ENCODE measurements around the gene NREP. TPM values are rescaled to one million over a fixed set of nuclear protein-coding genes. Genes with fewer than 3 reads are reported as not detected.

Gene NREP
- total and polyA plus RNA-seq, 10 of the 15 experiments (the other 5 are each of a cell fraction or from before 2014, with no cell fraction given): 20.6 to 117 (median 32.2) TPM

- in situ Hi-C loops (cut with MboI) (no loop called here), intact Hi-C loops (cut with micrococcal nuclease; ENCODE audit: unreplicated experiment) (no loop called here)
- no peak for FAIRE-seq
- DNase-seq (ENCODE audit: low read depth, low spot score): no peak
- Histone ChIP-seq H3K9ac (ENCODE audit: control insufficient read depth, insufficient read depth, low read length) (no peak overlapping the region), H3K36me3 (ENCODE audit: control insufficient read depth in 2 of 2, insufficient read depth in 2 of 2, low read length in 1 of 2) (peaks cover 3 to 5% of the 10 kb centered on the region in 2 experiments; a peak in 3 of 4 replicates), H4K20me1 (ENCODE audit: control insufficient read depth, insufficient read depth) (no peaks in the 10 kb centered on the region), H3K27ac (ENCODE audit: control insufficient read depth, insufficient read depth) (no peak overlapping the region), H3K9me3 (replicated peaks; ENCODE audit: control insufficient read depth, insufficient read depth, low read length) (no peaks in the 10 kb centered on the region), H3K79me2 (ENCODE audit: control insufficient read depth, insufficient read depth, low read length) (no peaks in the 10 kb centered on the region), H3K4me1 (ENCODE audit: control insufficient read depth, insufficient read depth, low read length) (no peaks in the 10 kb centered on the region), H3K27me3 (replicated peaks in 1 of 2; ENCODE audit: control insufficient read depth in 2 of 2, insufficient read depth in 2 of 2, low read length in 1 of 2) (no peaks in the 10 kb centered on the region), H3K4me3 (no peak overlapping the region), H2AFZ (ENCODE audit: control insufficient read depth, low read depth, low read length) (no peak overlapping the region), H3K4me2 (ENCODE audit: control insufficient read depth, insufficient read depth) (no peak overlapping the region)
- CTCF ChIA-PET: interaction anchor here (0.8 to 1.7 kb wide), 4 partner anchors 19 to 204 kb away, joined by 3 to 5 read pairs (median 3); no protein-coding TSS in a partner anchor
- peak; percentile 38 for ATAC-seq
- RAD21 ChIA-PET (ENCODE audit: unreplicated experiment): interaction anchor here (0.9 kb wide), 1 partner anchor 19 kb away, joined by 3 read pairs; no protein-coding TSS in a partner anchor
- SMC1A ChIA-PET (ENCODE audit: uncharacterized antibody, unreplicated experiment): interaction anchor here (0.5 to 2.2 kb wide), 6 partner anchors 15 to 410 kb away, joined by 3 to 8 read pairs (median 4); no protein-coding TSS in a partner anchor
- POLR2A ChIA-PET: interaction anchor here (0.6 kb wide), 2 partner anchors 523 to 1202 kb away, joined by 3 read pairs; no protein-coding TSS in a partner anchor
- WGBS (ENCODE audit: insufficient coverage, insufficient replicate concordance, low lambda C conversion rate, missing lambda C conversion rate): 88% methylated on average over 8 of the region's 8 CpGs
- TF ChIP-seq PML (IDR thresholded peaks at IDR 0.05; ENCODE audit: low read length): no peak
- TF ChIP-seq, protein P1, sequence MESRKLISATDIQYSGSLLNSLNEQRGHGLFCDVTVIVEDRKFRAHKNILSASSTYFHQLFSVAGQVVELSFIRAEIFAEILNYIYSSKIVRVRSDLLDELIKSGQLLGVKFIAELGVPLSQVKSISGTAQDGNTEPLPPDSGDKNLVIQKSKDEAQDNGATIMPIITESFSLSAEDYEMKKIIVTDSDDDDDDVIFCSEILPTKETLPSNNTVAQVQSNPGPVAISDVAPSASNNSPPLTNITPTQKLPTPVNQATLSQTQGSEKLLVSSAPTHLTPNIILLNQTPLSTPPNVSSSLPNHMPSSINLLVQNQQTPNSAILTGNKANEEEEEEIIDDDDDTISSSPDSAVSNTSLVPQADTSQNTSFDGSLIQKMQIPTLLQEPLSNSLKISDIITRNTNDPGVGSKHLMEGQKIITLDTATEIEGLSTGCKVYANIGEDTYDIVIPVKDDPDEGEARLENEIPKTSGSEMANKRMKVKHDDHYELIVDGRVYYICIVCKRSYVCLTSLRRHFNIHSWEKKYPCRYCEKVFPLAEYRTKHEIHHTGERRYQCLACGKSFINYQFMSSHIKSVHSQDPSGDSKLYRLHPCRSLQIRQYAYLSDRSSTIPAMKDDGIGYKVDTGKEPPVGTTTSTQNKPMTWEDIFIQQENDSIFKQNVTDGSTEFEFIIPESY (IDR thresholded peaks at IDR 0.05): no peak
- TF ChIP-seq RAD51 (IDR thresholded peaks at IDR 0.05): no peak
- no peak for TF ChIP-seq TCF7 (IDR thresholded peaks at IDR 0.05; ENCODE audit: borderline replicate concordance)
- BruUV-seq (replicated peaks): no TSS peak
Observed at GRCh38 chr5:111735583-111736270, 21.3 kb downstream of the NREP start.

DNA sequence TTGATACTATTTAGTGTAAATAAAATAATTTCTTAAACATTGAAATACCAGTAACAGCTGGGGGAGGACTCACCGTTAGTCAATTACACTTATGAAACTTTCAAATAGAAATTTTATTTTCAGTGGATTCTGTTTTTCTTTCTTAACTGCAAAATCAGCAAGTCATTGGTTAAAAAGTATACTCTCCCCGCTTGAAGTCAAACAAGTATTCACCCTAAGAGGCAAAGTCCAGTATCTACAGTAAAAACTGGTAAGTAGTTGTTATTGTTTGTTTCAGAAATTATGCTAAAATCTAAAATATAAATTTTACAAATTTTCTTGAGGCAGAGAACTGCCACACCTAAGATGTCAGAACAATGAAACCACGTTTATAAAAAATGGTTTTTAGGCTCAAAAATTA, 22.4 kb downstream of the NREP start:
- peaks cover 3 to 5% of the 10 kb centered on the region in 2 experiments; a peak in 3 of 4 replicates for H3K36me3 ChIP-seq (ENCODE audit: control insufficient read depth in 2 of 2, insufficient read depth in 2 of 2, low read length in 1 of 2)
- H2AFZ ChIP-seq (ENCODE audit: control insufficient read depth, low read depth, low read length): no peak overlapping the region
- SMC1A ChIA-PET (ENCODE audit: uncharacterized antibody, unreplicated experiment): interaction anchor here (0.9 to 2.2 kb wide), 3 partner anchors 16 to 20 kb away, joined by 5 to 8 read pairs (median 7); no protein-coding TSS in a partner anchor
- no peaks in the 10 kb centered on the region for H3K27me3 ChIP-seq (replicated peaks in 1 of 2; ENCODE audit: control insufficient read depth in 2 of 2, insufficient read depth in 2 of 2, low read length in 1 of 2)
- RAD21 ChIA-PET (ENCODE audit: unreplicated experiment): no interaction called here
- H3K79me2 ChIP-seq (ENCODE audit: control insufficient read depth, insufficient read depth, low read length): no peaks in the 10 kb centered on the region
- DNase-seq (ENCODE audit: low read depth, low spot score): no peak
- no peak for ATAC-seq
- no peak overlapping the region for H3K4me2 ChIP-seq (ENCODE audit: control insufficient read depth, insufficient read depth)
- 90% methylated on average over 3 of the region's 3 CpGs for WGBS (ENCODE audit: insufficient coverage, insufficient replicate concordance, low lambda C conversion rate, missing lambda C conversion rate)
- BruUV-seq (replicated peaks): no TSS peak
- no peaks in the 10 kb centered on the region for H3K9me3 ChIP-seq (replicated peaks; ENCODE audit: control insufficient read depth, insufficient read depth, low read length)
- intact Hi-C loops (cut with micrococcal nuclease; ENCODE audit: unreplicated experiment): no loop called here
- POLR2A ChIA-PET: no interaction called here
- H3K4me1 ChIP-seq (ENCODE audit: control insufficient read depth, insufficient read depth, low read length): no peaks in the 10 kb centered on the region
- no peak overlapping the region for H3K27ac ChIP-seq (ENCODE audit: control insufficient read depth, insufficient read depth)
- no peak overlapping the region for H3K9ac ChIP-seq (ENCODE audit: control insufficient read depth, insufficient read depth, low read length)
- in situ Hi-C loops (cut with MboI): no loop called here
- CTCF ChIA-PET: no interaction called here
- no peak for FAIRE-seq
- no peaks in the 10 kb centered on the region for H4K20me1 ChIP-seq (ENCODE audit: control insufficient read depth, insufficient read depth)
- H3K4me3 ChIP-seq: no peak overlapping the region
- TF ChIP-seq BRCA1 (IDR thresholded peaks at IDR 0.05; ENCODE audit: low read depth, low read length) (no peak), NR2C2 (IDR thresholded peaks at IDR 0.05; ENCODE audit: borderline replicate concordance, control insufficient read depth, insufficient read length, low read depth) (no peak), SMARCA5 (IDR thresholded peaks at IDR 0.05) (no peak), IKZF2 (IDR thresholded peaks at IDR 0.05) (no peak), MEF2A (IDR thresholded peaks at IDR 0.05; ENCODE audit: insufficient read depth, low read depth, low read length) (no peak), IKZF1 (conservative IDR thresholded peaks at IDR 0.05) (no peak)
- TF ChIP-seq, protein P2, sequence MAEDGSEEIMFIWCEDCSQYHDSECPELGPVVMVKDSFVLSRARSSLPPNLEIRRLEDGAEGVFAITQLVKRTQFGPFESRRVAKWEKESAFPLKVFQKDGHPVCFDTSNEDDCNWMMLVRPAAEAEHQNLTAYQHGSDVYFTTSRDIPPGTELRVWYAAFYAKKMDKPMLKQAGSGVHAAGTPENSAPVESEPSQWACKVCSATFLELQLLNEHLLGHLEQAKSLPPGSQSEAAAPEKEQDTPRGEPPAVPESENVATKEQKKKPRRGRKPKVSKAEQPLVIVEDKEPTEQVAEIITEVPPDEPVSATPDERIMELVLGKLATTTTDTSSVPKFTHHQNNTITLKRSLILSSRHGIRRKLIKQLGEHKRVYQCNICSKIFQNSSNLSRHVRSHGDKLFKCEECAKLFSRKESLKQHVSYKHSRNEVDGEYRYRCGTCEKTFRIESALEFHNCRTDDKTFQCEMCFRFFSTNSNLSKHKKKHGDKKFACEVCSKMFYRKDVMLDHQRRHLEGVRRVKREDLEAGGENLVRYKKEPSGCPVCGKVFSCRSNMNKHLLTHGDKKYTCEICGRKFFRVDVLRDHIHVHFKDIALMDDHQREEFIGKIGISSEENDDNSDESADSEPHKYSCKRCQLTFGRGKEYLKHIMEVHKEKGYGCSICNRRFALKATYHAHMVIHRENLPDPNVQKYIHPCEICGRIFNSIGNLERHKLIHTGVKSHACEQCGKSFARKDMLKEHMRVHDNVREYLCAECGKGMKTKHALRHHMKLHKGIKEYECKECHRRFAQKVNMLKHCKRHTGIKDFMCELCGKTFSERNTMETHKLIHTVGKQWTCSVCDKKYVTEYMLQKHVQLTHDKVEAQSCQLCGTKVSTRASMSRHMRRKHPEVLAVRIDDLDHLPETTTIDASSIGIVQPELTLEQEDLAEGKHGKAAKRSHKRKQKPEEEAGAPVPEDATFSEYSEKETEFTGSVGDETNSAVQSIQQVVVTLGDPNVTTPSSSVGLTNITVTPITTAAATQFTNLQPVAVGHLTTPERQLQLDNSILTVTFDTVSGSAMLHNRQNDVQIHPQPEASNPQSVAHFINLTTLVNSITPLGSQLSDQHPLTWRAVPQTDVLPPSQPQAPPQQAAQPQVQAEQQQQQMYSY (CRISPR knock-in tag; IDR thresholded peaks at IDR 0.05): no peak

Data from GM12878 (cell line).